ENCODE data around the gene PCDH1.
"Not testable (repeated sequence)": the region's sequence is repeated elsewhere in the genome, so short reads cannot be mapped to it uniquely, and the experiment has no call there.

The PCDH1 gene
- total RNA-seq: 0 to 0.30 (median 0.25) reads per million in 4 donors

DNA sequence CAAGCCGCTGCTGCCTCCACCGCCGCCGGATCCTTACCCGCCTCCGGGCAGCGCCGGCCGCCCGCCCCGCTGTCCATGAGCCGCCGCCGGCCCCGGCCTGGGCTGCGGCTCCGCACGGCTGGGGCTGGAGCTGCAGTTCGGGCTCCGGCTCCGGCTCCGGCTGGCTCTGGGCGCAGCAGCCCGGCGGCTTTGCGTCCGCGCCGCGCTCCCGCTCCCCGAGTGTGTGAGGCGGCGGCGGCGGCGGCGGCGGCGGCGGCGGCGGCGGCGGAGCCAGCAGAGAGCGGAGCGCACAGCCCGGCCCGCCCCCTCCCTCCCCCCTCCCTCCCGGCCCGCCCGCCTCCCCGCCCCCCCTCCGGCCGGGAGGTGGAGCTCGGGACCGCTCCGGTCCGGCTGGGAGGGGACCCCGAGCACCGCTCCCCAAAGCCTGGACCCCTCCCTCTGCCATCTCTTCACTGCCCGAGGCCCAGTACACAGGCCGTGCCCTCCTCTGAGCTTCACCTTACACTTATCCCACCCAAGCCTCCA is at the start of gene PCDH1:
TSS of gene PCDH1 (minus strand) at position 225 of the 525 bp plus-strand sequence. CDS start at position 77, 148 bp downstream.
- DNase-seq: peak in 1 of 5 donors; percentile 39

DNA sequence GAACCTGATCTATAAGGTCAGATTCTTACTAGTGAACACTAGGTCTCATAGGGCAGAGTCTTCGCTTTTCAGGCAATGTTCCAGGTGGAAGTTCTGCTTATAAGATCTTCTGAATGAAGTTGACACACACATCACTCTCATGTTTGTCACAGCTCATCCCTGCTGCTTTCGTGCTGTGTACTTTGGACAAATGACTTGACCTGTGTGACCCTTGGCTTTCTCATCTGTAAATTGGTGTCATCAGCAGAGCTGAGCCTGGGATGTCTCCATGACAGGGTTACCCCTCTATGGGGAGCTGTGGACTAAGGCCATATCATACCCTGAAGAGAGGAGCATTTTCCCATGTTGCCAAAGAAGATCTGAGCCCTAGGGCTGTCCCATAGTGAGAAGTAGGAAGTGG is 48.2 kb upstream of the PCDH1 start:
- DNase-seq: no peak

- peak; percentile 77 to 93 (median 83) for DNase-seq
Measured at GRCh38 chr5:141923448-141924313, 45.5 kb upstream of the PCDH1 start, which contains the start of gene DELE1. DELE1 (plus strand) TSS chr5:141923871; CDS start chr5:141923942, 71 bp downstream.

DNA sequence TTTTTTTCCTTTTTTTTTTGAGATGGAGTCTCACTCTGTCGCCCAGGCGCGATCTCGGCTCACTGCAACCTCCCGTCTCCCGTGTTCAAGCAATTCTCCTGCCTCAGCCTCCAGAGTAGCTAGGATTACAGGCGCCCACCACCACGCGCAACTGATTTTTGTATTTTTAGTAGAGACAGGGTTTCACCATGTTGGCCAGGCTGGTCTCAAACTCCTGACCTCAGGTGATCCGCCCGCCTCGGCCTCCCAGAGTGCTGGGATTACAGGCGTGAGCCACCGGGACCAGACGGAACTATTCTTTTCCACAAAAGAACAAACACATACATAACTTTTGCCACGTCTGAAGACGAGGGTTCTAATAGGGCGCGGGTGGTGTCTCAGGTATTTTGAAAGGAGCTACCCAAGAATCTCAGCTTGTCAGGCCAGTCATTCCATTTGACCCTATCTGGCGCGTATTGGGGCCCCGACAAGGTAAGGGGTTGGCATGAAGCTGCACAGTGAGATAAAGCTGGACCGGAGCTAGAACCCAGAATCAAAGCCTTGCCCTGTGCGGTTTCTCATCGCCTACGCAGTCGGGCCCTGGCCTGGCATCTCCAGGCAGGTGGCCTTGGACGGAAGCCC is 44.7 kb upstream of the PCDH1 start:
- DNase-seq: not testable (repeated sequence)

- no peak for DNase-seq
Measured at GRCh38 chr5:141920771-141921170, 42.6 kb upstream of the PCDH1 start.

- no peak for DNase-seq
Measured at GRCh38 chr5:141919218-141920119, 41.3 kb upstream of the PCDH1 start.

- no peak for DNase-seq
Measured at GRCh38 chr5:141917760-141918159, 39.5 kb upstream of the PCDH1 start.

- no peak for DNase-seq
Measured at GRCh38 chr5:141916522-141916921, 38.3 kb upstream of the PCDH1 start.

DNA sequence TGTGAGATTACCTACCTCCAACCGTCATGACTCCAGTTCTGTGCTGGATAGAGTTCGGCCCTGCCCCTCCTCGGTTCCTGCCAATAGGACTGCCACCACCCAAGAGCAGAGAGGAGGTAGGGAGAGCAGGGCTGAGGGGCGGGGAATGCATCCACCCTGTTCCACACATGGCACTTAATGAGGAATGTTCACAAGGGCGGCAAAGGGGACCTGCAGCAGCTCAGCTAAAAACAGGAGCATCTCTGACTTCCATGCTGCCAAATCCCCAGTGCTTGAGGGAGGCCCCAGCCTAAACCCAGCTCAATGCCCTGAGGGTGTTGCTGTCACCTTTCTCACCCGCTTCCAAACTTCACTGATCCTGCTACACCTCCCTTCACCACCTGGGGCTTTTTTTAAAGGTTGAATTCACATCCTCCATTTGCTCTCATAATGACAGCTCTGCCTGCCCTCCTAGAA is 37.7 kb upstream of the PCDH1 start:
- no peak for DNase-seq

DNA sequence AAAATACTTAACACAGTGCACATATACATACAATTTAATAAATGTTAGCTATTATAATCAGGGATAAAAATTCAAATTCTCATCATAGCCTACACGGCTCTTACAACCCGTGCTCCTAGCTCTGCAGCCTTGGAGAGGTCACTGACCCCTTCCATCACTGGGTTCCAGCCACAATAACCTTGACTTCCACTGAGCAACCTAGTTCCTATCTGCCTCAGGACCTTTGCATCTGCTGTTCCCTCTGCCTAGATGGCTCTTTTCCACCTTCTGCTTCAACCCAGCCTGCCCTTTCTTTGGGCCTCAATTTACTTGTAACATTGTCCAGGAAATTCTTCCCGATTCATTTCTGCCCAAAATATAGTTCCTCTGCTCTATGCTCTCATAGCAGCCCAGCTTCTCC is 36.6 kb upstream of the PCDH1 start:
- no peak for DNase-seq

DNA sequence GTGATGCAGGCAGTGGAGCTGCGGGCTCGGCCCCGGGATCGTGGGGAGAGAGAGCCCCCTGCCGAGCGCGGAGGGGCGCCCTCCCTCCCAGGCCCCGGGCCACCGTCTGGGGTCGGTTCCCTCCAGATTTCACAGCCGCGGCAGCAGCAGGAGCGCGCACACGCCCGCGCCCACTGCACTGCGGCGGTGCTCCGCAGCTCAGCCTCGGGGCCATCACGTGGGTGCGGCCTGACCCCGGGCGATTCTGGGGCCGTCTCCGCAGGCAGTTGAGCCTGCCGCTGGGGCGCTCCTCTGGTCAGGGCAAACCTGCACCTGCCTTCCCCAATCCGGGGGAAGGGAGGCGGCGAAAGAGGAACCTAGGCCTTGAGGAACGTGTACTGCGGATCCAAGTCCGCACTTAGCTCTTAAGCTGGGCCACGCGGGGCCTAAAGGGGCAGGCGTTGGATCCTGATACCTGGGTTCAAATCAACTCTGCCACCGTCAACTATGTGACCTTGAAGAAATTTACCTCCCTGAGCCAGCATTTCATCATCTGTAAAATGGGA is 36.1 kb upstream of the PCDH1 start:
- DNase-seq: no peak

DNA sequence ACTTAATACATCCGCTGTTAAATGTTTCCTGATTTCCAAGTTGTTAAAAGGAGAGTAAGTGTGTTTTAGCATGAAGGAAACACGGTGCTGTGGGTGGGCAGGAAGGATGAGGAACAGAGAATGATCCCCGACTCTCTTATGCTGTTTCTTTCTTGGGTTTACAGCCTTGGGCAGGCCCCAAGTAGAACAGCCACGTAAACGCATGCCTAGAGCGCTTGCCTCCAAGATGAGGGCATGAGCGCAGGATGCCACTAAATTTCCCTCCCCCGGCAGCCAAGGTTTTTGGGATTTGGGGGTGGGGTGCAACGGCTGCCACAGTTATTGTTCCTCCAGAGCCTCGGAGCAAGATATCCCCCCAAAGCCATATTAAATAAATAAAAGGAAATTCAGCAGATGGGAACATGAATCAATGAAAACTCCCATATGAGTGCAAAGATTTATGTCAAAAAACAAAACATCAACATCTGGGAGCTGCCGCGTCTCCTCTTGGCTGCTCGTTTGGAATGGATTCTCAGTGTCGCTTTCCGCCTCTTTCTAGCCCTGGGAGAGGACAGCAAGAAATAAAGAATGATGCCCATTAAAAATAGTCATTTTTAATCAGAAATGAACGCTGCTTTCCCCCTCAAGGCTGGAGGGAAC is 35.5 kb upstream of the PCDH1 start:
- DNase-seq: no peak

- DNase-seq: no peak
Measured at GRCh38 chr5:141910271-141910673, 32.1 kb upstream of the PCDH1 start.

DNA sequence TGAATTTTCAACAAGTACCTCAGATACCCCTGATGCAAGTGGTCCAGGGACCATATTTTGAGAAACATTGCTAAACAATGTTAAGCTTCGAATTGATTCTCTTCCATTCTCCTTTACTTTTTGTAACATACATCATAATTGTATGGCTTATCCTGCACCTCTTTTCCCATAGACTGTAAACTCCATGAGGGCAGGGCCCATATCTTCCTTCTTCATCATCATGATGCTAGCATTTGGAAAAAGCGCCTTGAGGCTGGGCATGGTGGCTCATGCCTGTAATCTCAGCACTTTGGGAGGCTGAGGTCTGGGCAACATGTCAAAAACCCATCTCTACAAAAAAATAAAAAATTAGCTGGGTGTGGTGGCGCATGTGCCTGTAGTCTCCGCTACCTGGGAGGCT is 31.0 kb upstream of the PCDH1 start:
- DNase-seq: no peak

- DNase-seq: no peak
Measured at GRCh38 chr5:141908796-141909195, 30.6 kb upstream of the PCDH1 start.

DNA sequence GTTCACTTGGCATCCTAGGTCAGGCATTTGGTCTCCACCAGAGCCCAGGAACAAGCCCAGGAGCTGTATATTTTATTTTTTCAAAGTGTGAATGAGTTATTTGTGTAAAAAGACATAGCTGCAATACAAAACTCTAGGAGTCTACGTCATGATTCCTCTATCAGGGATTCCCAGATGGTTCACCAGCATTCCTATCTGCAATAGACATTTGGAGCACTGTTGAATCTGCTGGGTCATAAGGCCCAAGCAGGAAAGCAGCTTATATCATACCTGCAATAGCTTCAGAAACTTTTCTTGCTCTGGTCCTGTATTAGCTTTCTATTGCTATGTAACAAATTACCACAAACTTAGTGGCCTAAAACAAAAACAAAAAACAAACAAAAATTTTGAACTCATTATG is 28.8 kb upstream of the PCDH1 start:
- DNase-seq: no peak

- no peak for DNase-seq
Measured at GRCh38 chr5:141906517-141906916, 28.3 kb upstream of the PCDH1 start.

GRCh38 chr5:141904551-141904950 is 26.3 kb upstream of the PCDH1 start:
- no peak for DNase-seq

DNA sequence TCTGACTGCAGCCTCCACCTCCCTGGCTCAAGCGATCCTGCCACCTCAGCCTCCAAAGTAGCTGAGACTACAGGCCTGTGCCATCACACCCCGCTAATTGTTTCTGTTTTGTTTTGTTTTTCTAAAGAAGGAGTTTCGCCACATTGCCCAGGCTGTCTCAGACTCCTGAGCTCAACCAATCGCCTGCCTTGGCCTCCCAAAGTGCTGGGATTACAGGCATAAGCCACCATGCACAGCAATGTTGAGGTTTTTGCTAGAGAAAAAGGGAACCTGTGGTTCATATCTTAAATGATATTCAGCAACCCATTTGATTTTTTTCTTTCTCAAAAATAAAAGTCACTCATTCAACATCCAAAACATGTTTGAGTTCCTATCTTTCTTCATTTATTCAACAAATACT is 25.1 kb upstream of the PCDH1 start:
- no peak for DNase-seq

- DNase-seq: no peak
Measured at GRCh38 chr5:141902015-141902814, 24.0 kb upstream of the PCDH1 start.

Measured in T-helper 1 cell (primary cell).